ENCODE data around the gene PNRC2. TPM values are rescaled to one million over a fixed set of nuclear protein-coding genes. Genes with fewer than 3 reads are reported as not detected.

Gene PNRC2
- total and polyA plus RNA-seq, 4 donors = 24.9 to 63.6 (median 36.3) TPM

GRCh38 chr1:23960291-23961020 lies 828 bp downstream of the PNRC2 start:
- Histone ChIP-seq H3K27me3 (ENCODE audit: control insufficient read depth in 4 of 4, insufficient read depth in 4 of 4, low read length in 3 of 4) (no peaks in the 10 kb centered on the region), H3K4me1 (ENCODE audit: control insufficient read depth in 4 of 4, insufficient read depth in 4 of 4, low read length in 3 of 4) (peaks cover 0 to 25% (median 23%) of the 10 kb centered on the region in 4 donors), H3K27ac (ENCODE audit: low read depth in 1 of 2, low read length in 2 of 2) (peak overlapping the region; percentile 95 to 98), H3K4me3 (ENCODE audit: low read depth in 1 of 3, low read length in 3 of 3) (peak overlapping the region; percentile 91 to 95 (median 92)), H3K9ac (ENCODE audit: low read depth in 1 of 2, low read length in 2 of 2) (peak overlapping the region; percentile 97 to 100), H3K36me3 (ENCODE audit: control insufficient read depth in 4 of 4, insufficient read depth in 3 of 4, low read depth in 1 of 4, low read length in 3 of 4) (peaks cover 1 to 10% (median 5%) of the 10 kb centered on the region in 4 donors), H3K9me3 (ENCODE audit: control insufficient read depth in 4 of 4, low read length in 3 of 4) (no peaks in the 10 kb centered on the region)
- TF ChIP-seq NR2F2 (IDR thresholded peaks at IDR 0.05) (no peak), RXRA (IDR thresholded peaks at IDR 0.05) (no peak), HNF4G (IDR thresholded peaks at IDR 0.05) (no peak), FOXA1 (IDR thresholded peaks at IDR 0.05) (no peak), YY1 (IDR thresholded peaks at IDR 0.05) (no peak), REST (IDR thresholded peaks at IDR 0.05) (no peak), JUND (IDR thresholded peaks at IDR 0.05) (no peak), RAD21 (IDR thresholded peaks at IDR 0.05) (no peak), GABPA (IDR thresholded peaks at IDR 0.05 in 1 of 2, conservative IDR thresholded peaks at IDR 0.05 in 1 of 2) (no peak), CTCF (IDR thresholded peaks at IDR 0.05; ENCODE audit: low read depth, low read length, missing input control) (no peak), ATF3 (IDR thresholded peaks at IDR 0.05) (no peak), FOXA2 (IDR thresholded peaks at IDR 0.05) (no peak), HNF4A (conservative IDR thresholded peaks at IDR 0.05) (no peak), SP1 (IDR thresholded peaks at IDR 0.05) (no peak), MAX (IDR thresholded peaks at IDR 0.05) (no peak), ZBTB33 (IDR thresholded peaks at IDR 0.05) (no peak), EGR1 (IDR thresholded peaks at IDR 0.05; ENCODE audit: low read depth in 2 of 2) (no peak), TAF1 (conservative IDR thresholded peaks at IDR 0.05) (no peak)
- no peak for DNase-seq (ENCODE audit: low spot score)
- 1% methylated on average over 15 of the region's 15 CpGs for WGBS
